Activated gamma-delta T cell treated with Interleukin-2 at 50 U/mL for 16 hours (primary cell): ENCODE data around the gene PIF1.
A peak's percentile ranks its signal among the peaks of the same experiment; 100 is the strongest.
"Not testable (repeated sequence)": the region's sequence is repeated elsewhere in the genome, so short reads cannot be mapped to it uniquely, and the experiment has no call there.

Source experiments
- DNase-seq: peaks from one replicate; pipeline ENCODE4 v3.0.0-alpha.2; 2020

PIF1 gene

DNA sequence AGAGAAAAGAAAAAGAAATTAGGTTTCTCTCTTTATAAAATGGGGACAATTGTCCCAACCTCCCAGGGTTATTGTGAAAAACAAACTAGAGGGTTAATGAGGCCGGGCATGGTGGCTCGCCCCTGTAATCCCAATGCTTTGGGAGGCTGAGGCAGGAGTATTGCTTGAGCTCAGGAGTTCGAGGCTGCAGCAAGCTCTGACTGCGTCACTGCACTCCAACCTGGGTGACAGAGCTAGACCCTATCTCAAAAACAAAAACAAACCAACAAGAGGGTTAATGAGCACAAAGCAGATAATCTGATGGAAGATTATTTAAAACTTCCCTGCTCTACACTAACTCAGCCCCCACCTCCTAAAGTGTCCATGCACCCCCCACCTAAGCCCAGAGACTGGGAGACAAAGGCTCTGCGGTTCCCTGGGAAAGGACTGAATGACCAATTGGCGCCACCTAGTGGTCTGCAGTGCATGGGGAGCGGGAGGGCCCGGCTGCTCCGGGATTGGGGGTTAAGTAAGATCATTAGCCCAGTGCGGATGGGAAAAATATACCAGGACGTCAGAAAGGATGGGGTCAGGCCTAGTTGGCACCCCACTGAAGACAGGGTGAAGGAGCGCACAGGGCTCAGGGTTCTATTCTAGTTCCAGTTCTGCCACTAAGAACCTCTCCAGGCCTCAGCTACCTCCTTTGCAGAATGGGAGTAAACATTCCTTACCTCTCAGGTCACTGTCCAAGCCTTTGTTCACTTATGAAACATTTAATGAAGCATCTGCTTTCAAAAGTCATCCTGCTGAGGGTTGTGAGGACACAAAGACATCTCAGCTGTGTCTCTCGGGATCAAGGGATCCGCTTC, 15.6 kb downstream of the PIF1 start:
- peak; percentile 54 for DNase-seq

DNA sequence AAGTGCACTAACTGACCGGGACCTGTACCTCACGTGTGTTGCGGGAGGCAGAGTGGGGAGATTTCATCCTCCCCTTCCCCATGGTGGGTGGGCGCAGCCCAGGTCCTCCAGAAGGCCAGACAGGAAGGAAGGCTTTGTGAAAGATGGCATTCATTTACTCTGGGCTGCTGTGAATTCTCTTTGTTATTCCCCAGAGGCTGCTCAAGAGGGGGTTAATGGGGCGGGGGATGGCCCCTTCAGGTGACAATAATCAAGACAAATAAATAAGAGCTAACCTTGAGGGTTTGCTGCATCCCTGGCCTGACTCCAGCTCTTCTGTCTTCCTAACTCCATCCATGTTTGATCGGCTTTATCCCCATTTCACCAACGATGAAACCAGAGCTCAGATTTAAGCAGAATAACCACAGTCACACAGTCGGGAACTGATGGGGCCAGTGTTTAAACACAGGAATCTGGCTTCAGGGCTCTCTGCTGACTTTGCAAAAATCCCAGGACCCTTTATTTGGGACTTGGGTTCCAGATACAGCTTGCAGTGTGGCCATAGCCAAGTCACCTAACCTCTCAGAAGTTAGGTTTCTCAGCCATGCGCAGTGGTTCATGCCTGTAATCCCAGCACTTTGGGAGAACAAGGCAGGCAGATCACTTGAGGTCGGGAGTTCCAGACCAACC, 16.5 kb downstream of the PIF1 start:
- DNase-seq = no peak

DNA sequence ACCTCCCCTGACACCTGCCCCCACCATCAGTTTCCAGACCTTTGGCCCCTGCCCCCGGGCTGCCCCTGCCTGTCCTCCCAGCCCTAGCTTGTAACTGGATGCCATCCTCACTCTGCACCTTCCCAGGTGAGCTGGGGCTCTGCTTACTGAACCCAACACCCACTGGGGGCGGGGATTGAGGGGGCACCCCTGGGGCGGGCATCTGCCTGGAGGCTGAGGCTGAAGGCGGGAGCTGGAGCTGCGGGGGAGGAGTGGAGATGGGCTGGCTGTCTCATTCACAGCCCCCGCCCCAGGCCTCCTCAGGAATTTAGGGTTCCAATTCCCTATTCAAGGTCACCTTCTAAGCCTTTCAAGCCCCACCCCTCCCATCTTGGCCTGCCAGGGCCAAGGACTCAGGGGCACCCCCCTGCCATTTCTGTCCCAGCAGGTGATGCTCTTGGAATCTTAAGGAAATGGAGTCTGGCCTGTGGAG, 17.7 kb downstream of the PIF1 start:
- no peak for DNase-seq

DNA sequence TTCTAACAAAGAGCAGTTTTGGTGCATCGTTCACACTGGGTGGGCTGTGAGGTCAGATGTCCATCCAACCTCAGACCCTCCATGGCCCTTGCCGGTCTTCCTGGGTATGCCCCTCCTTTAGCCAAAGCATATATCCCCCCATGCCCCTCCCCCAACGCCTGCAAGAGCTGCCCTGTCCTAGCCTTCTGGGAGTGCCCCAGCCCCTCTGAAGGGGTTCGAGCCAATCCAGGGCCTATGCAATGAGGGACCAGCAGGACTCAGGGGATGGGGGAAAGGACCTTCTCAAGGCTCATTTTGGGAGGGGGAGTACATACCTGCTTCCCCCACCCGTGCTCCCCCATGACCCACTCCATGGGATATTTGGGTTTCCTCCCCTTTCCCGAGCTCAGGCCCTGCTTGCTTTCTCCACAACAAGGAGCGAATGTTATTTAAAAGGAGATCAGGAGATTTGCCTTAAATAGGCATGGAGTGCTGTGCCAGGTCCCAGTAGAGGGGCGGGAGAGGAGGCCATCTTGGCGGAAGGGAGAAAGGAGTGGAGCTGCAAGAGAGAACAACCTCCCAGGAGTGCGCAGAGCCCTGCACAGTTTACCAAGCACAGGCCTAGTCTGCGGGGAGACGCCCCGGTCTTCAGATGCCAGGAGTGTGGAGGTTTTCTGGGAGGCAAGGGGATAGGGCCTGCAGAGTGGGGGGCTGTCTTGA, 18.2 kb downstream of the PIF1 start:
- DNase-seq = no peak

DNA sequence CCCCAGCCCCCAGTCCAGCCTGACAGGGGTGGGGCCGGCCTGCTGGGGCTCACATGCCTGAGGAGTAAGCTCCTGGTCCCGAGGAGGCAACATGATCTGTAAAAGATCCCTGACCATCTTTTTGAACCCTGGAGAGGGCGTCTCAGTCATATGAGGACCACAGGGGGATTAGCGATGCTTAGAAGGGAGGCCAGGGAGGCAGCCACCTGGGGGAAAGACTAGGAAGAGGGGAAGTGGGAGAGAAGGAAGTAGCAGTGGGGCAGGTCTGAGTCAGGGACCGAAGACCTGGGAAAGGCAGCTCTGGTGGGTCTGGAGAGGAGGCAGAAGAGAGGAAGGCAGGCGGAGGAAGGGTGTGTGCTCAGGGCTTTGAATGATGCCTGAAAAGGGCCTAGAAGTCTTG, 18.9 kb downstream of the PIF1 start:
- DNase-seq = no peak

DNA sequence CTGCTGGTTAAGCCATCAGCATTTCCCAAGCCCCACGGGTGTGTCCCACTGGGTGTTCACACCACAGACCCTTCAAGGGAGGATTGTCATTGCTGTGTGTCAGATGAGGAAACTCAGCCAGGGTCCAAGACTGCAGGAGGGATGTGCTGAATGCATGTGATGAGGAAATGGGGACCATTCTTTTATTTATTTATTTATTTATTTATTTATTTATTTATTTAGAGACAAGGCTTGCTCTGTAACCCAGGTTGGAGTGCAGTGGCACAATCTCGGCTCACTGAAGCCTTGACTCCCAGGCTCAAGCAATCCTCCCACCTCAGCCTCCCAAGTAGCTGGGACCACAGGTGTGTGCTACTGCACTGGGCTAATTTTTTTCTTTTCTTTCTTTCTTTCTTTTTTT, 20.8 kb downstream of the PIF1 start:
- no peak for DNase-seq

DNA sequence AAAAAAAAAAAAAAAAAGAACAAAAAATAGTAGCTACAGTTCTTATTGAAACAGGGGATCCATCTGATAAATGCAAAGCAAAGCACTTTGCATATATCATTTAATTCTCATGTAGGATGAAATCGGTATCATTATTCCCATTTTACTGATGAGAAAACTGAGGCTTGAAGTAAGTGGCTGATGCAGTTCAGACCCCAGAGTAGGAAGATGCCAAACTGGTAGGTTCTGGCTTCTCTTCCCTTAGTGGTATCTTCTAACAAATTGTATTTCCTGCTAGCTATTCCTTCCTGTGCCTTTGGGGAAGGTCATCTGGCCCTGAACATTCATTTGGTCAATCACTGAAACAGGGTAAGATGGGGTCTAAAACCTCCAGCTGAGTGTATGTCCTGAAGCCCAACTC, 21.9 kb downstream of the PIF1 start:
- DNase-seq = no peak

DNA sequence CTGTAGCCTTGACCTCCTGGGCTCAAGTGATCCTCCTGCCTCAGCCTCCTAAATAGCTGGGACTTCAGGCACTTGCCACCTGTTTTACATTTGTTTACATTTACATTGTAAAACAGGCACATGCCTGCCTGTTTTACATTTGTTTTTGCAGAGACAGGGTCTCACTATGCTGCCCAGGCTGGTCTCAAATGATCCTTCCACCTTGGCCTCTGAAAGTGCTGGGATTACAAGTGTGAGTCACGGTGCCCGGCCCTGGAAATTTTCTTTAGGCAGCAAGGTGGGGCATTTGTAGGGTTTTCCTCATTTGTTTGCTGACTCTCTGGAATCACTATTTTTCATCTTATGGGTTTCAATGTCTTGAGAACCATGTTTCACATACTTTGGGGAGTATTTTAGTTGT, 25.0 kb downstream of the PIF1 start:
- no peak for DNase-seq

DNA sequence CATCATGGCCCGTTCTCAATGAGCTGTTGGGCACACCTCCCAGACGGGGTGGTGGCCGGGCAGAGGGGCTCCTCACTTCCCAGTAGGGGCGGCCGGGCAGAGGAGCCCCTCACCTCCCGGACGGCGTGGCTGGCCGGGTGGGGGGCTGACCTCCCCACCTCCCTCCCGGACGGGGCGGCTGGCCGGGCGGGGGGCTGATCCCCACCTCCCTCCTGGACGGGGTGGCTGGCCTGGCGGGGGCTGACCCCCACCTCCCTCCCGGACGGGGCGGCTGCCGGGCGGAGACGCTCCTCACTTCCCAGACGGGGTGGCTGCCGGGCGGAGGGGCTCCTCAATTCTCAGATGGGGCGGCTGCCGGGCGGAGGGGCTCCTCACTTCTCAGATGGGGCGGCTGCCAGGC, 26.5 kb downstream of the PIF1 start:
- not testable (repeated sequence) for DNase-seq

DNA sequence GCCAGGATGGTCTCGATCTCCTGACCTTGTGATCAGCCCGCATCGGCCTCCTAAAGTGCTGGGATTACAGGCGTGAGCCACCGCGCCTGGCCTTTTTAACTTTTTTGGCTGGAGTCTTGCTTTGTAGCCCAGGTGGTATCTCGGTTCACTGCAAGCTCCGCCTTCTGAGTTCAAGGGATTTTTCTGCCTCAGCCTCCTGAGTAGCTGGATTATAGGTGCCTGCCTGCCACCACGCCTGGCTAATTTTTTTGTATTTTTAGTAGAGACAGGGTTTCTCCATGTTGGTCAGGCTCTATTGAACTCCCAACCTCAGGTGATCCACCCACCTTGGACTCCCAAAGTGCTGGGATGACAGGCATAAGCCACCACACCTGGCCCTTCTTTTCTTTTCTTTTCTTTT, 29.5 kb downstream of the PIF1 start:
- DNase-seq = not testable (repeated sequence)

DNA sequence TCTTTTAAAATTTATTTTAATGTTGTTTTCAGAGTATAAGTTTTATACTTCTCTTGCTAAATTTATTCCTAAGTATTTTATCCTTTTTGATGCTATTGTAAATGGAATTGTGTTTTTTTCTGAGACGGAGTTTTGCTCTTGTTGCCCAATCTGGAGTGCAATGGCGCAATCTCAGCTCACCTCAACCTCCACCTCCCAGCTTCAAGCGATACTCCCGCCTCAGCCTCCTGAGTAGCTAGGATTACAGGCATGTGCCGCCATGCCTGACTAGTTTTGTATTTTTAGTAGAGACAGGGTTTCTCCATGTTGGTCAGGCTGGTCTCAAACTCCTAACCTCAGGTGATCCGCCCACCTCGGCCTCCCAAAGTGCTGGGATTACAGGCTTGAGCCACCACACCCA, 30.1 kb downstream of the PIF1 start:
- not testable (repeated sequence) for DNase-seq

DNA sequence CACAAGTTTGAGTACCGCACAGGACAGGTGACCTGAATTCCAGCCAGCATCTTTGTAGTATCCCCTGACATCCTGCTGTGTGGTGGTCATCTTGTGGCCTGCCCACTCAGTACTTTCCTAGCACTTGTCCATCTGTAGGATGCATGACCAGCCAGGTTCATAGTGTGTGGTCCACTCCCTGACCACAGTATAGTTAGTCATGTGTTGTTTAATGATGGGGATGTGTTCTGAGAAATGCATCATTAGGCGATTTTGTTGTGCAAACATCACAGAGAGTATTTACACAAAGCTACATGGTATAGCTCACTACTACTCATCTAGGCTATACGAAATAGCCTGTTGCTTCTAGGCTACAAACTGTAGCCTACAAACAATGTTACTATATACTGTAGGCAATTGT, 33.2 kb downstream of the PIF1 start:
- no peak for DNase-seq

DNA sequence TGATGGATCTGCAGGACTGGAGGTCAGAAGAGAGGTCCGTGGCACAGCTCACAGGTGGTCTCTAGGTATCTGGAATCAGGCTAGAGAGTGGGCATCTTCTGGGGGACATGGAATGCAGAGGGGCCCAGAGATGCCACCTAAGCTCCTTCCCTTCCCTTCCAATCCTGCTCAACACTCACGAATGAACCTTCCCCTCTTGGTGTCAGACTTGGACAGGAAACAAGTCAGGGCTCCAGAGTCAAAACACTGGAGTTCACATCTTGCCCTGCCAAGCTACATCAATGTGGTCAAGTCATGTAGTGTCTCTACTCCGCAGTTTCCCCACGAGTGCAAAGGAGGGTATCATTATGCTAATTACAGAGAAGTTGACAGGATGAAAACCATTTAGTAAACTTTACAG, 34.0 kb downstream of the PIF1 start:
- DNase-seq = no peak

DNA sequence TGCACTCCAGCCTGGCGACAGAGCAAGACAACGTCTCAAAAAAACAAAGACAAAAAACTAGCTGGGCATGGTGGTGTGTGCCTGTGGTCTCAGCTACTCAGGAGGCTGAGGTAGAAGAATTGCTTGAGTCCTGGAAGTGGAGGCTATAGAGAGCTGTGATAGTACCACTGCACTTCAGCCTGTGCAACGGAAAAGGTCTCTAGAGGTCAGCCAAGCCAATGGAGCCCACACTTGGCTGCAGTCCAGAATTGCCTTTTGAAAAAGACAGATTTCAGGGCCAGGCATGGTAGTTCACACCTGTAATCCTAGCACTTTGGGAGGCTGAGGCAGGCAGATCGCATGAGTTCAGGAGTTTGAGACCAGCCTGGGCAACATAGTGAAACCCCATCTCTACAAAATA, 41.7 kb downstream of the PIF1 start:
- DNase-seq = no peak

DNA sequence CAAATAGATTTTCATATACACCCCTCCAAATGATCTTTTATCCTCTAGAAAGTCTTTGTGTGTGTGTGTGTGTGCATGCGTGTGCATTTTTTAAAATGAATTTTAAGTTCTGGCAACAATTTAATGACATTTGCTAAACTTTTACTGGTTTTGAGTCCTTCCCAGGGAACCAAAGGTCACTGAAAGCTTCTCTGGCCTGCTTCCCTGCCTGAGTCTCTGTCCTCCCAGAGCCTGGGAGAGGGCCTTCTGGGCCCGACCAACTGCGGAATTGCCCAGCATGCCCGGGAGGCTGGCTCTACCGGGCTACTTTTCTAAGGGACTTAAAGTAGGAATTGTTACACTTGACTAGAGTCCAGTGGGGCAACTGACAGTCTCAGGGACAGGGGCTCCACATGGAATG, 42.7 kb downstream of the PIF1 start:
- DNase-seq = no peak

DNA sequence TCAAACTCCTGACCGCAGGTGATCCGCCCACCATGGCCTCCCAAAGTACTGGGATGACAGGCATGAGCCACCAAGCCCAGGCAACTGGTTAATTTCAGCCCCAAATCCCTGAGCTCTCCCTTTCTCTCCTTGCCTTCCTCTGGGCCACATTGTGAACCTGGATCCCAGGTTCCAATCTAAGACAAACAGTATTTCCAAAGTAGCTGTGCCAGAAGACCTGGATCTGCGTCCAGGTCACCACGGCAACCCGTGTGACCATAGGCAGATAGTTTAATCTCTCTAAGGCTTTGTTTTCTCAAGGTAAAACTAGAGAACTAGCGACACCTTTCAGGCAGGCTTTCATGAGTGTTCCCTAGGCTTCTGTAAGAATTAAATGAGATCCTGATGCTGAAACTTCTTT, 44.1 kb downstream of the PIF1 start:
- DNase-seq = no peak

DNA sequence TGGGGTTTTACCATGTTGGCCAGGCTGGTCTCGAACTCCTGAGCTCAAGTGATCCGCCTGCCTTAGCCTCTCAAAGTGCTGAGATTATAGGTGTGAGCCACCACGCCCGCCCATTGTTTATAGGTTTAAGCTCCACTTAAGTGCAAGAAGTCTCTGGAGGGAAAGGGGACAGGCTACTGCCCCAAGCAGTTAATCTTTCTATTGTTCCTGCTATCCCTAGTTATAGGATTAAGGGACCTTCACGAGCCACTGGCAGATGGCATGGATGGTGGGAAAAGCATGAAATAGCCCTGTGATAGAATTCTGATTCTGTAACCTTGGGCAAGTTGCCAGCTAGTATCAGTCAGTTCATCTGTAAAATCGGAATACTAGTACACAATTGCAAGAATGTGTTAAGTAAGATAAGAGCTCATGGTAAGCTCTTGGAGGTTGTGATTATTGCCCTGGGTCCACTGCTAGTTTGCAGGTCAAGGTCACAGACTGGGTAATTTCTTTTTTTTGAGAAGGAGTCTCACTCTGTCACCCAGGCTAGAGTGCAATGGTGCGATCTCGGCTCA, 44.8 kb downstream of the PIF1 start:
- DNase-seq = no peak

DNA sequence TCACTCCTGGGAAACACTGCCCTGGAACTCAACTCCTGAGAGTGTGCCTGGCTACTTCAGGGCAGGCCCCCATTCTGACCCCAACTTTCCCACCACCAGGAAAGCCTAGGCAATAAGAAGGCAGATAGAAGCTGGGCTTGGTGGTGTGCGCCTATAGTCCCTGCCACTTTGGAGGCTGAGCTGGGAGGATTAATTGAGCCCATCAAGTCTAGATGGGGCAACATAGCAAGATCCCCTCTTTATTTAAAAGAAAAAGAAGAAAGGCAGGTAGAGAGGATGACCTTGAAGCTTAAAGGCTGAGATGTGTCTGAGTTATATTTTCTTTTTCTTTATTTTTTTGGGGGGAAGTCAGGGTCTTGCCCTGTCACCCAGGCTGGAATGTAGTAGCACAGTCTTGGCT, 45.8 kb downstream of the PIF1 start:
- no peak for DNase-seq

DNA sequence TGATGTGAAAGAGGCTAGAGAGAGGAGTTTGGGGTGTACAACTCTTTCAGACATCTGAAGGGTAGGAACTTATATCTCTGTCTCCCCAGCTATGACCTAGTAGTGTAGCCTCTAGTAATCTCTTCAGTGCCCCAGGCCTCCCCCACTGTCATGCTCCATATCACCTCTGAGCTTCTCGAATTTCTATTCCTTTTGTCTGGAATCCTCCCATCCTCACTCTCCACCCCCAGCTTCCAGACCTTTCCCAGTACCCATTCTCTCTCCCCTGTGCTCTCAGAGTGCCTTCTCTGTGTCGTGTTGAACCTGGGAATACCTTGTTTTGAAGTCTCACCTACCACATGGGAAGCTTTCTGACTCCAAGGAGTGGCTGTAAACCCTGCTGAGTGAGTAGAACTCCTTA, 46.4 kb downstream of the PIF1 start:
- no peak for DNase-seq

DNA sequence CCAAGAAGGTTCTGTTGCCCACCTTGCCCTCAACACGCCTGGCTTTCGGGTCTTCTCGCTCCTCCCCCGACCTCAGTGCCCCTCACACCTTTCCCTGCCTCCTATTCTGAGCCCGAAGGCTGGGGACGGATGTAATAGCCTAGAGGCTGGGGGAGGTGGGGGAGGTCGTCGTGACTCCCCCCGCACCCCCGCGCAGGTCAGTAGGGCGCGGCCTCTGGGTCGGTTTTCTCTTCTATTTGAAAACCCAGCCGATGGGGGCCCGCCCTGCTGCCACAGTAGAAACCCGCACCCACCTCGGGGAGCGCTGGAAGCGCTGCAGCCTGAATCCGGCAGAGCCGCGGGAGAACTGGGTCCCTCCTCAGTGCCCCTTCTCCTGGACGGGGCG, 49.1 kb downstream of the PIF1 start:
- DNase-seq = no peak

DNA sequence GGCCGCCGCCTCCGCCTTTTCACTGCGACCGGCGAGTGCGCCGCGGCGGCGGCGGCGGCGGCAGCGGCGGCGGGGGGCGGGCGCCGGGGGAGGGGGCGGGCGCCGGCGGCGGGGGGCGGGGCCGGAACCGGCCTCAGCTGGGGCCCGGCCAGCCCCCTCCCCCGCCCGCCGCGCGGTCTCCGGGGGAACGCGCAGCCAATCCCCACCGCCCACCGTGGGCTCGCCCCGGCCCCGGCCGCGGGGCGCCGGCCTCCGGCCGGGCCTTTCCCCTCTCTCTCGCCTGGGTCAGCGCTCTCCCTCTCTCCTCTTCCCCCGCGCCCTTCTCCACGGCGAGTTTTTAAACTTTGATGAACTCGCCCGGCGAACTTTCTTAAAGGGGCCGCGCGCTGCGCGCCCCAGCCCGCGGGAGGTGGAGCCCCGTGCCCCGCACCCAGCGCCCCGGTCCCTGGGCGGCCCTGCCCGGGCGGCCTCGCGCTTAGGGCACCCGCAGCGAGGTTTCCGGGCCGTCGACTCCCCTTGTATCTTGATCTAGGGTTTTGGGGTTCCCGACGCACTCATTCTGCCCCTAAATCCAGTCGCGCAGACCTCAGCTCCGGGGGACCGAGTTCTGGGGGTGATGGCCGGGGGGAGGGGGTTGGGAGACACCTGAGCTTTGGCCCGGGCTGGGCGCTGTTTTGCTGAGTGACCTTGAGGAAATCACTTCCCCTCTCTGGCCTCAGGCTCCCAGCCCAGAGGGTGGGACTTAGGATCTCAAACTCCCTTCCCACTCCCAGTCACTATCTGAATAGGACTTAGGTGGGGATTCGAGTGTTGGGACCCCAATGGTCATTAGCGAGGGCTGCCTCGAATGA, 49.7 kb downstream of the PIF1 start, which contains the start of gene RBPMS2:
TSS of gene RBPMS2 (minus strand) at position 39 of the 851 bp plus-strand sequence. CDS start 270 bp downstream, outside the sequence.
- DNase-seq = no peak
